CD4-positive, alpha-beta T cell treated with Interleukin-4 for 1 hour (primary cell): ENCODE data around the gene SLC9A9.

Source experiments
- DNase-seq, 2 donors: peaks; one replicate each; pipeline ENCODE4 v3.0.0-alpha.2; 2020 to 2022

The SLC9A9 gene

DNA sequence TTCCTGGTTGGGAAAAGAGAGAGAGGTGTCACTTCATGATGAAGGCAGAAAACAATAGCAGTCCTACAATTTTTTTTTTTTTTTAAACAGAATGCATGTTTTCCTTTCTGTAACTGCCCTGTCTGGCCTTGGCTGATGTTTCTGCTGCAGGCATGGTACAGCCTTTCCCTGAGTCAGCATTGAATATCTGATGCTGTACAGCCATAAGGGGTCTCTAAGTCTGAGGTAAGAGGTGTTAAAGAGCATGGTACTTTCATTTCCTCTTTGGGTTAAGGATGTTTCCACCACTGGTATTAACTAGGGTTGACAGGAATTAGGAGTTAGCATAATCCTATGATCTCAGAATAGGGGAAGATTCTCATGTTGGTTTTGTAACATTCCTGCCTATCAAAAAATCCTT is 581.3 kb downstream of the SLC9A9 start:
- no peak for DNase-seq

DNA sequence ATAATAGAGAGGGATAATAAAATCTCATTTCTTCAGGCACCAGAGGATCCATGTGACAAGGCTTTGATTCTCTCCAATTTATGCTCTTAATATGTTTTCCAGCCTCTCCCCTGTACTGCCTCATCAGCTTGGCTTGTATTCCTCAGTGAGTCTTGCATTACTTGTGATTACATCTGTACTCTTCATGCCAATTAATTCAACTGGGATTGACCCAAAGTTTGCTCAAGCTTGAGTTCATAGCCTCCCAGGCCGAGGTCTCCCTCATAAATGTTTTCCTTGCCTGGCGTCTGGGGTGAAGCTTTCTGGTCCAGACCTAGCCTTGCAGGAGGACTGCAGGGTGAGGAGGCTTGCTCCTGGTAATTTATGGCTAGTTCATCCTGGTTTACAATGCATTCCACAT is 581.8 kb downstream of the SLC9A9 start:
- no peak for DNase-seq

- no peak for DNase-seq
These were observed 582.7 kb downstream of the SLC9A9 start for GRCh38 chr3:143265501-143266070.

GRCh38 chr3:143263852-143264513 is 584.3 kb downstream of the SLC9A9 start:
- no peak for DNase-seq

DNA sequence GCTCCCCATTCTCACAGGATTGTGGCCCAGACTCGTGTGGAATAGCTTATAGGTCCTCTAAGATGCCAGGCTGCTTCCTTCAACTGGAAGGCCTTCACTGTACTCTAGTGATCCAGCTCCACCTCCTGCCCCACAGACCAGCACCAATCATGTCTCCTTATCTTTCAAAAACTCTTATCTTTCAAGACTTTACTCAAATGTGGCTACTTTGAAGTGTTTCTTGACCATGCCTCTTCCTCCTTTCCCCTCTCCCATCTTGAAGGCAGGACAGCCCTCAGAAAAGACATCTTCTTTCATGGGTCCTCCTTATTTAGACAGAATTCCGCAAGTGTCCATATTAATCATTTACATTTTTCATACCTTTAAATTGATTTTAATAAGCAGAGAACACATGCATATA is 586.4 kb downstream of the SLC9A9 start:
- DNase-seq, result no peak

GRCh38 chr3:143258692-143259091 is 589.6 kb downstream of the SLC9A9 start:
- DNase-seq, result no peak

DNA sequence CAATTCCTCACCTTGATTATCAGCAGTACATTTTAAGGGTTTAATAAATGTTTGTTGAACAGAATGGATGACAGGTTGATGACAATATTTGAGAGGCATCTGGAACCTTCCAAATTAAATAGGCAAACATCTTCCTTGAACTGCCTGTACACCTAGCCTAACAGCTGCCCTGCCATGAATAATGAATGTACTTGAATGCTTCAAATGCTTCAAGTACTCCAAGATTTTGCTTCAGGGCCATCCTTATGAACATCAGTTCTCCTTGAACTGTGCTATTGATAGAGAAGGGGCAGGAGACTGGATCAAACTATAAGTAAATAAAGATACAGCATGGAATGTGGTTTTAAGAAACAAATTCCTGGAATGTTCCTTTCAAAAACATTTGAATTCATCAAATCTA is 591.9 kb downstream of the SLC9A9 start:
- no peak for DNase-seq

- DNase-seq, result no peak
These were observed 592.5 kb downstream of the SLC9A9 start for GRCh38 chr3:143255739-143256138.

DNA sequence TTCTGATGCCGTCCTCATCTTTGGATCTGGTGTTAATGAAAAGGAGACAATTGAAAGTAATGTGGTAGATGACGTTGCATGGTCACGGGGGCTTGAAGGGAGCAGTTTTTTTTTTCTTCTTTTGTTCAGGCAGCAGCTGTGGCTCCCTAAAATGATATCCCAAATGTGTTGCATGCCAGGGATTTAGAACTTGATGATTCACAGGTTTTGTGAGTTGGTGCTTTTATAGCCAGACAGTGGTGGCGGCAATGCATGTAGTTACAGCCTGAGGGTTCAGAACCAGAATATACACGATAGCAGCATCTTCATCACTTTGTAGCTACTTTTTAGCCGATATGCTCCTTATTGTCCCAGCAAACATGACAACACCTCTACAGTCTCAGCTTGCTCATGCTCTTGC is 595.3 kb downstream of the SLC9A9 start:
- no peak for DNase-seq

- DNase-seq, result no peak
These were observed 599.3 kb downstream of the SLC9A9 start for GRCh38 chr3:143249014-143249413.

DNA sequence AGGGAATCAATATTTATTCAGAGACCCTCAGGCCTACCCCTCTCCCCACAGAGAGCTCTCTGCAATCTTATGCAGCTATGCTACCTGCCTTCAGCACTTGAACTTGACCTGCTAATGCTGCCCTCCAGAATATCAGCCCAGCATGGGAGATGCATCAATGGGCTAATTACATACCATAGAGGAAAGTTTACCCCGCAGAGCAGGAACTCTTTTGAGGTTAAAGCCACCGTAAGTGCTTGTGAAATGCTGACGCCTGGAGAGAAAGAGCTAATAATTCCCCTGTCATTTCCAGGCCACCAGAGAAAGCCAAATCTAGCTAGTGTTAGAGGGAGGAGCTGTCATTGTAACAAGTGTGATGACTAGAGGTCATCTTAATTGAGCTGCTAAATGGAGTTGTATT is 601.2 kb downstream of the SLC9A9 start:
- DNase-seq, result no peak

GRCh38 chr3:143245692-143246091 is 602.6 kb downstream of the SLC9A9 start:
- no peak for DNase-seq

- DNase-seq, result no peak
These were observed 603.7 kb downstream of the SLC9A9 start for GRCh38 chr3:143244516-143245063.

- no peak for DNase-seq
These were observed 604.6 kb downstream of the SLC9A9 start for GRCh38 chr3:143243686-143244085.

- DNase-seq, result no peak
These were observed 605.6 kb downstream of the SLC9A9 start for GRCh38 chr3:143242691-143243090.

- no peak for DNase-seq
These were observed 606.2 kb downstream of the SLC9A9 start for GRCh38 chr3:143242101-143242500.

GRCh38 chr3:143241481-143241951 is 606.8 kb downstream of the SLC9A9 start:
- DNase-seq, result no peak

GRCh38 chr3:143240886-143241285 is 607.4 kb downstream of the SLC9A9 start:
- DNase-seq, result no peak

GRCh38 chr3:143239031-143239430 is 609.2 kb downstream of the SLC9A9 start:
- DNase-seq, result no peak

DNA sequence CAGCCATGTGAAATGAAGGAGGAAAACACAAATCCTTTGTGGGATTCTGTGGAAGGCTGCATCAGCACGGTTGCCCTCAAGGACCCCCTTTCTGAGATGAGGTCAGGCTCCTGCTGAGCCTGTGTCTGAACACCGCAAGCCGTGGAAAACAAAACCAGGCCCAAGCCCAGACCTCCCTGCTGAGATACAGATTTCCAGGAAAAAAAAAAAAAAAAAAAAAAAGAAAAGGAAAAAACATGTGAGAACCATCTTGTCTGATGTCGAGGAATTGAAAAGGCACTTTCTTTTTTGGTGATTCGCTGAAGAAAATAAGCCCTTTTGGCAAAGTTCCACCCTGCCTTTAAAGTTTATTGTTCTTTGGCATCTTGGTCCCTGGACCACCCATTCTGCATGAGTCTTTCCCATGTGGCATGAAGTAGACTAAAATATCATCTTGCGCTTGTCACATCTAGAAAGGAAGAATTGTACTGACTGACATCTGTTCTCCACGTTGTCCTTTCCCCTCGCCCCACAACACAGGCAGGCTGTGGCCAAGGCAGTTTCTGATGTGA is 611.1 kb downstream of the SLC9A9 start:
- no peak for DNase-seq

DNA sequence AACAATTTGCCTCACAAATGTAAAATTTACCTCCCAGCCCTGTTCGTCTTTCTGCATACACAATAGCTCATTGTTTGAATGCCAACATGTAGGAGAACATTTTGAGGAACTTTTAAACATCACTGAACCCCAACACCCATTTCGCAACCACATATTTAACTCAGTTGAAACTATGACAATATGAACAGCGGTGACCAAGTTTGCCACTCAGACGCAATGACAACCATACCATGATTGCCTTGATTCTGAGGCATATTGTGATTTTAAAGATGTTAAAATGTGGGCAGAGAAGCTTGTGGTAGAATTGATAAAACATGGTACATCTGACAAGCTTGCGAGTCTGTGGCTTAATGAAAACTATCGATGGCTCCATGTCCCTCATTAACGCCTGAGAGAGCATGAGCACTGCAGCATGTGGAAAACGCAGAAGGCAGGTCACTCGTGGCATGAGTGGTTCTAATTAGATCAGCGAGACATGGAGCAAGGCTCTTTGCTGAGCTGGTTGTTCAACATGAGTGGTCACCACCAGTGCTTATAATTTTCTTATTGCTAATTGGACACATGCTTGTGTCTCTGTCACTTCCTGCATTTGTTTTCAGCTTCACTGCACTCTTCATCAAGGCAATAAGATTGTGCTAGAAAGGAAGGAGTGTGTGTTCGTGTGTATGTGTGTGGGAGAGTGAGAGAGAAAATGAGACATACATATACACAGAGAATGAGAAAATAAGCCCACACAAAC is 611.9 kb downstream of the SLC9A9 start:
- DNase-seq, result no peak

DNA sequence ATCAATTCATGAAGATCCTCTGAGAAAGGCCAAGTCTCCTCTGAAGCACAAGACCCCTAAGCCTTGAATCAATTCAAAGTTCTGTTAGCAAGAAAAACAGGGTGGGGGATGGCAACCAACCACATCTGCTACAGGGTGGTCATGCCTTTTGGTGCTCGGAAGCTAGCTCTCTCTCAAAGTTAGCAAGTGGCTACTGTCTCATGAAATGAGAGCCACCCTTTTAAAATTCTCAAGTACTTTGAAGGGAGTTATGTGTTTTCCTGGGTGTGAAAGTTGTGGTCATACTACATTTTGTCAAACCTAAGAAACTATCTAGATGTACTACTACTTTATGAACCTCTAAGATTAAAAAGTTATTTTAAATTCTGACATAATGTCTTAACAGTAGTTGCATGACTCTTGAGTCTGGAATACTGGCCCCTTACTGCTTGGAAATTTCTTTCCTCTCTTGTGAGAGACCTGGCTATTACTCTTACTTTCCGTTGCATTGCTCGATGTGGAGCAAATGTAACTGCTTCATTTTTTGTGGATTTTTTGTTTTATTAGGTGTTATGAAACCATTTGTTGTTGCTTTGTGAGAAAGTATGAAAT is 612.6 kb downstream of the SLC9A9 start:
- DNase-seq, result peak in 1 of 2 donors; percentile 6

GRCh38 chr3:143234526-143234925 is 613.7 kb downstream of the SLC9A9 start:
- no peak for DNase-seq
